ENCODE results near the gene OR1E1. TPM values are rescaled to one million over a fixed set of nuclear protein-coding genes. Genes with fewer than 3 reads are reported as not detected.
"Not testable (repeated sequence)": the region's sequence is repeated elsewhere in the genome, so short reads cannot be mapped to it uniquely, and the experiment has no call there.

OR1E1 gene
- total RNA-seq: not detected

GRCh38 chr17:3398310-3398709, at the start of gene OR1E1:
Gene OR1E1 (minus strand): TSS chr17:3398410. CDS start chr17:3398410, 0 bp downstream.
- H3K36me3 ChIP-seq: no peaks in the 10 kb centered on the region
- no peak within 1 kb of the TSS for H3K27ac ChIP-seq
- DNase-seq: no peak
- no peak for TF ChIP-seq CTCF (IDR thresholded peaks at IDR 0.05)
- no peak for TF ChIP-seq POLR2A (IDR thresholded peaks at IDR 0.05)
- H3K27me3 ChIP-seq: no peaks in the 10 kb centered on the region
- H3K9me3 ChIP-seq: no peaks in the 10 kb centered on the region
- no peaks in the 10 kb centered on the region for H3K4me1 ChIP-seq
- no peak within 1 kb of the TSS for H3K4me3 ChIP-seq

- Histone ChIP-seq H3K27me3 (no peaks in the 10 kb centered on the region), H3K4me1 (peaks cover 0 to 5% (median 0%) of the 10 kb centered on the region in 4 donors), H3K4me3 (no peak overlapping the region), H3K9me3 (no peaks in the 10 kb centered on the region), H3K27ac (peak overlapping the region in 2 of 4 donors; percentile 14 to 44), H3K36me3 (no peaks in the 10 kb centered on the region)
- TF ChIP-seq CTCF (IDR thresholded peaks at IDR 0.05): peak in 2 of 6 experiments; percentile 11 to 15
- no peak for TF ChIP-seq POLR2A (IDR thresholded peaks at IDR 0.05)
- no peak for DNase-seq
These were observed 49.4 kb upstream of the OR1E1 start for GRCh38 chr17:3447625-3448024.

- Histone ChIP-seq H3K4me3 (no peak overlapping the region), H3K27ac (no peak overlapping the region), H3K27me3 (no peaks in the 10 kb centered on the region), H3K9me3 (no peaks in the 10 kb centered on the region), H3K36me3 (no peaks in the 10 kb centered on the region), H3K4me1 (no peaks in the 10 kb centered on the region)
- no peak for DNase-seq
- TF ChIP-seq CTCF (IDR thresholded peaks at IDR 0.05) (no peak), POLR2A (IDR thresholded peaks at IDR 0.05) (no peak)
These were observed 42.2 kb upstream of the OR1E1 start for GRCh38 chr17:3440451-3440850.

GRCh38 chr17:3438368-3438767, 40.2 kb upstream of the OR1E1 start:
- H3K36me3 ChIP-seq: no peaks in the 10 kb centered on the region
- no peak for TF ChIP-seq CTCF (IDR thresholded peaks at IDR 0.05)
- TF ChIP-seq POLR2A (IDR thresholded peaks at IDR 0.05): no peak

GRCh38 chr17:3433741-3434140, 35.5 kb upstream of the OR1E1 start, which contains the start of gene OR1E2:
Gene OR1E2 (minus strand): TSS chr17:3433841. CDS start chr17:3433841, 0 bp downstream.
- Histone ChIP-seq H3K27ac (no peak within 1 kb of the TSS), H3K27me3 (no peaks in the 10 kb centered on the region), H3K4me1 (no peaks in the 10 kb centered on the region), H3K36me3 (no peaks in the 10 kb centered on the region), H3K9me3 (no peaks in the 10 kb centered on the region), H3K4me3 (no peak within 1 kb of the TSS)
- TF ChIP-seq POLR2A (IDR thresholded peaks at IDR 0.05) (no peak), CTCF (IDR thresholded peaks at IDR 0.05) (no peak)
- no peak for DNase-seq

More at GRCh38 chr17:3438368-3438767, 40.2 kb upstream of the OR1E1 start:
- no peak for DNase-seq
- H3K27me3 ChIP-seq: no peaks in the 10 kb centered on the region
- H3K4me3 ChIP-seq: no peak overlapping the region
- H3K27ac ChIP-seq: no peak overlapping the region
- H3K9me3 ChIP-seq: no peaks in the 10 kb centered on the region
- H3K4me1 ChIP-seq: no peaks in the 10 kb centered on the region

- H3K27ac ChIP-seq, H3K4me3 ChIP-seq, DNase-seq, H3K4me1 ChIP-seq, H3K9me3 ChIP-seq, H3K36me3 ChIP-seq, H3K27me3 ChIP-seq: not testable (repeated sequence)
These were observed 35.0 kb upstream of the OR1E1 start for GRCh38 chr17:3433215-3433614.

All from Peyer's patch (tissue), 4 donors.